Daoy (cell line): ENCODE results near the gene JAKMIP2. TPM values are rescaled to one million over a fixed set of nuclear protein-coding genes. Genes with fewer than 3 reads are reported as not detected.
"Not testable (repeated sequence)": the region's sequence is repeated elsewhere in the genome, so short reads cannot be mapped to it uniquely, and the experiment has no call there.

ENCODE experiments used
- DNase-seq: peaks from one replicate; pipeline ENCODE4 v3.0.0-alpha.2; 2015; ENCODE audit warnings: low read depth
- total RNA-seq: library from RNA; depleted of rRNA; stranded (reverse); fragments of >200 nt; shearing (Covaris generic); gene quantifications from 2 replicates; pipeline ENCODE4 v1.2.3, GENCODE V29; 2014

Gene JAKMIP2
- total RNA-seq, 1 experiment from 2014 or later = 0.63 TPM

GRCh38 chr5:147611483-147611882, 171.0 kb downstream of the JAKMIP2 start:
- DNase-seq = no peak

GRCh38 chr5:147610798-147611197, 171.7 kb downstream of the JAKMIP2 start:
- no peak for DNase-seq

GRCh38 chr5:147601652-147602051, 180.9 kb downstream of the JAKMIP2 start:
- DNase-seq = no peak

GRCh38 chr5:147591120-147591519, 191.4 kb downstream of the JAKMIP2 start:
- no peak for DNase-seq

- no peak for DNase-seq
Observed at GRCh38 chr5:147590096-147590495, 192.4 kb downstream of the JAKMIP2 start.

- no peak for DNase-seq
Observed at GRCh38 chr5:147586832-147587231, 195.7 kb downstream of the JAKMIP2 start.

- DNase-seq = no peak
Observed at GRCh38 chr5:147586221-147586620, 196.3 kb downstream of the JAKMIP2 start.

- not testable (repeated sequence) for DNase-seq
Observed at GRCh38 chr5:147582272-147582671, 200.3 kb downstream of the JAKMIP2 start.

GRCh38 chr5:147580418-147580817, 202.1 kb downstream of the JAKMIP2 start:
- not testable (repeated sequence) for DNase-seq

- peak; percentile 62 for DNase-seq
Observed at GRCh38 chr5:147578228-147579024, 204.1 kb downstream of the JAKMIP2 start.

- peak; percentile 61 for DNase-seq
Observed at GRCh38 chr5:147576646-147577535, 205.6 kb downstream of the JAKMIP2 start.

GRCh38 chr5:147575598-147575997, 206.9 kb downstream of the JAKMIP2 start:
- DNase-seq = no peak

- DNase-seq = no peak
Observed at GRCh38 chr5:147573211-147573610, 209.3 kb downstream of the JAKMIP2 start.

GRCh38 chr5:147568710-147569406, 213.7 kb downstream of the JAKMIP2 start:
- no peak for DNase-seq

- peak; percentile 88 for DNase-seq
Observed at GRCh38 chr5:147567917-147568598, 214.5 kb downstream of the JAKMIP2 start.

GRCh38 chr5:147565524-147565923, 217.0 kb downstream of the JAKMIP2 start:
- DNase-seq = peak; percentile 83

- DNase-seq = no peak
Observed at GRCh38 chr5:147564124-147564486, 218.4 kb downstream of the JAKMIP2 start.

GRCh38 chr5:147563466-147564123, 218.9 kb downstream of the JAKMIP2 start:
- DNase-seq = no peak

- DNase-seq = no peak
Observed at GRCh38 chr5:147561435-147561834, 221.1 kb downstream of the JAKMIP2 start.

GRCh38 chr5:147560718-147561331, 221.7 kb downstream of the JAKMIP2 start:
- no peak for DNase-seq

- DNase-seq = peak; percentile 38
Observed at GRCh38 chr5:147559749-147560148, 222.8 kb downstream of the JAKMIP2 start.
